H1 (cell line): ENCODE data around the gene UBE2G2. TPM values are rescaled to one million over a fixed set of nuclear protein-coding genes. Genes with fewer than 3 reads are reported as not detected.

ENCODE experiments used
- CHD1 ChIP-seq: IDR thresholded peaks from 2 replicates; pipeline ENCODE4 v1.6.1; 2012; ENCODE audit warnings: low read depth, low read length, improper control_type of control experiment
- CREB1 ChIP-seq: IDR thresholded peaks from 2 replicates; pipeline ENCODE4 v1.6.1; 2012; ENCODE audit warnings: inconsistent platforms
- FOSL1 ChIP-seq: IDR thresholded peaks from 2 replicates; pipeline ENCODE4 v1.6.1; 2011; ENCODE audit warnings: mild to moderate bottlenecking, low read depth, low read length, moderate library complexity; ENCODE audit not compliant: insufficient read depth
- NRF1 ChIP-seq: IDR thresholded peaks from 2 replicates; pipeline ENCODE4 v1.6.1; 2011; ENCODE audit warnings: mild to moderate bottlenecking, low read depth, low read length, improper control_type of control experiment
- SIN3A ChIP-seq, 2 experiments: IDR thresholded peaks in 1 of 2; conservative IDR thresholded peaks in 1 of 2; 2 replicates each; pipeline ENCODE4 v1.6.1; 2011 to 2012; ENCODE audit warnings: low read length in 2 of 2, improper control_type of control experiment in 1 of 2, low read depth in 1 of 2, mild to moderate bottlenecking in 1 of 2
- SP4 ChIP-seq: IDR thresholded peaks from 2 replicates; pipeline ENCODE4 v1.6.1; 2012; ENCODE audit warnings: low read length, inconsistent platforms
- SUZ12 ChIP-seq: fragments of 200-600 bp; sonication (generic); IDR thresholded peaks from 2 replicates; pipeline ENCODE4 v1.6.1; 2012; ENCODE audit warnings: mild to moderate bottlenecking, inconsistent platforms, low read length, moderate library complexity, mixed read lengths
- polyA plus RNA-seq, 7 experiments: library from polyadenylated mRNA; depleted of rRNA in 3 of 7; stranded (reverse) in 5 of 7; unstranded in 2 of 7; fragments of >200 nt in 5 of 7; fragments of 200-250 nt in 2 of 7; gene quantifications; 1 replicate in 5 of 7; 2 replicates in 1 of 7; 4 replicates in 1 of 7; pipeline versions ENCODE4 v1.2.1 to v1.2.3, GENCODE V29; 2011 to 2013; ENCODE audit warnings: missing spikeins in 2 of 7, mixed read lengths in 2 of 7
- total RNA-seq: library from RNA; stranded (reverse); fragmentation: NEBNext Ultra II Directional; extraction: Animal tissue kit (Norgen Biotek cat#: 25700); gene quantifications from 2 replicates; pipeline ENCODE4 v1.2.1, GENCODE V29; 2021

Gene UBE2G2
- total and polyA plus RNA-seq, 2 of the 8 experiments (the other 6 are each of a cell fraction or from before 2014, with no cell fraction given), result 96.3 to 101 TPM

DNA sequence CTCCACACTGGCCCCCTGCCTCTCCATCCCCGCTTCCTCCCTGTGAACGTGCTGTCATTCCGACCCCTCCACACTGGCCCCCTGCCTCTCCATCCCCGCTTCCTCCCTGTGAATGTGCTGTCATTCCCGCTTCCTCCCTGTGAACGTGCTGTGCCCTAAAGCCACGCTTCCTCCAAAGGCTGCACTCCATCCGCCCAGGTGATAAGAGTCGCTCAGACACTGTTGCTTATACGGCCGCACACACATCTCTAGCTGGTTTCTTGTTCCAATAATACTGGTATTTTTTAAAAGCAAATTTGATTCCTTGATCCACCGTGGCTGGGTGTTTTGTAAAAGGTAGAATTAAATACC is 51.0 kb downstream of the UBE2G2 start (continued):
- no peak for TF ChIP-seq SUZ12
- no peak for TF ChIP-seq NRF1
- no peak for TF ChIP-seq FOSL1
- TF ChIP-seq SIN3A (conservative IDR thresholded peaks at IDR 0.05 in 1 of 2, IDR thresholded peaks at IDR 0.05 in 1 of 2; ENCODE audit: low read depth in 1 of 2, low read length in 2 of 2), result no peak
- TF ChIP-seq CHD1, result no peak
- TF ChIP-seq CREB1, result no peak
- no peak for TF ChIP-seq SP4
